SK-N-SH (cell line): ENCODE measurements around the gene HSPE1. TPM values are rescaled to one million over a fixed set of nuclear protein-coding genes. Genes with fewer than 3 reads are reported as not detected.

Experiments used
- CTCF ChIA-PET: fragments of 300-600, 350-600 bp; formaldehyde crosslinking; extraction: SDS; loops from one replicate; lab custom pipeline; 2021; lab: Yijun Ruan, JAX
- POLR2A ChIA-PET: fragments of 350-600 bp; sonication (Branson Sonifier 250); formaldehyde crosslinking; extraction: SDS; loops from one replicate; lab custom pipeline; 2020; ENCODE audit warnings: antibody characterized with exemption, inconsistent platforms; lab: Yijun Ruan, JAX
- DNase-seq: peaks from one replicate; pipeline ENCODE4 v3.0.0; 2012
- H2AFZ ChIP-seq: fragments of 200-600 bp; sonication (generic); 2 replicates; pipeline ENCODE4 v1.8.1; 2016; ENCODE audit warnings: antibody characterized with exemption, mild to moderate bottlenecking, low read depth
- H3F3A ChIP-seq: fragments of 200-600 bp; sonication (generic); replicated peaks from 2 replicates; pipeline ENCODE3; 2016; ENCODE audit warnings: antibody characterized with exemption, mild to moderate bottlenecking; ENCODE audit not compliant: insufficient read depth
- H3K27ac ChIP-seq, 2 experiments: fragments of 200-500 bp in 1 of 2; fragments of 200-600 bp in 1 of 2; sonication (Bioruptor generic) in 1 of 2; sonication (generic), shearing (Covaris generic) in 1 of 2; 2 replicates each; pipeline versions ENCODE4 v1.5.1 to v1.6.1; 2014 to 2016; ENCODE audit warnings: low read depth in 2 of 2, inconsistent platforms in 1 of 2, low read length in 1 of 2, mild to moderate bottlenecking in 1 of 2, mixed read lengths in 1 of 2
- H3K27me3 ChIP-seq: fragments of 200-600 bp; sonication (generic), shearing (Covaris generic); 2 replicates; pipeline ENCODE4 v1.6.1; 2016; ENCODE audit warnings: mixed run types; ENCODE audit not compliant: insufficient read depth
- H3K36me3 ChIP-seq, 2 experiments: fragments of 200-500 bp in 1 of 2; fragments of 200-600 bp in 1 of 2; sonication (Bioruptor generic) in 1 of 2; sonication (generic) in 1 of 2; replicated peaks in 1 of 2; 2 replicates each; pipeline versions ENCODE3 to v1.5.1; 2014 to 2016; ENCODE audit warnings: low read length in 1 of 2, mild to moderate bottlenecking in 1 of 2; ENCODE audit not compliant: insufficient read depth in 2 of 2, control insufficient read depth in 1 of 2
- H3K4me1 ChIP-seq, 2 experiments: fragments of 200-500 bp in 1 of 2; fragments of 200-600 bp in 1 of 2; sonication (Bioruptor generic) in 1 of 2; sonication (generic), shearing (Covaris generic) in 1 of 2; 2 replicates each; pipeline versions ENCODE4 v1.5.1 to v1.6.1; 2014 to 2016; ENCODE audit warnings: low read depth in 1 of 2, low read length in 1 of 2, mixed run types in 1 of 2; ENCODE audit not compliant: insufficient read depth in 2 of 2, control insufficient read depth in 1 of 2
- H3K4me2 ChIP-seq: fragments of 200-600 bp; sonication (generic), shearing (Covaris generic); 2 replicates; pipeline ENCODE4 v1.6.1; 2017; ENCODE audit warnings: mixed run types
- H3K4me3 ChIP-seq, 2 experiments: fragments of 200-500 bp in 1 of 2; fragments of 200-600 bp in 1 of 2; sonication (Bioruptor generic) in 1 of 2; sonication (generic), shearing (Covaris generic) in 1 of 2; 2 replicates each; pipeline versions ENCODE4 v1.5.1 to v1.8.1; 2014 to 2016; ENCODE audit warnings: low read depth in 2 of 2, inconsistent platforms in 1 of 2, low read length in 1 of 2, mild to moderate bottlenecking in 1 of 2, mixed read lengths in 1 of 2, moderate library complexity in 1 of 2
- H3K79me2 ChIP-seq: fragments of 200-600 bp; sonication (generic); 2 replicates; pipeline ENCODE4 v1.8.1; 2017; ENCODE audit warnings: mild to moderate bottlenecking; ENCODE audit not compliant: insufficient read depth
- H3K9ac ChIP-seq: fragments of 200-600 bp; sonication (generic); 2 replicates; pipeline ENCODE4 v1.6.1; 2017; ENCODE audit warnings: mixed run types
- H3K9me2 ChIP-seq: fragments of 200-600 bp; sonication (generic); 2 replicates; pipeline ENCODE4 v1.6.1; 2017; ENCODE audit warnings: mixed run types
- H3K9me3 ChIP-seq: fragments of 200-600 bp; sonication (generic); 2 replicates; pipeline ENCODE4 v1.6.1; 2017; ENCODE audit warnings: mixed run types, mild to moderate bottlenecking, moderate library complexity
- H4K20me1 ChIP-seq: fragments of 200-600 bp; sonication (generic); 2 replicates; pipeline ENCODE4 v1.6.1; 2017; ENCODE audit warnings: mild to moderate bottlenecking, mixed run types; ENCODE audit not compliant: insufficient read depth
- CTCF ChIP-seq: fragments of 200-600 bp; sonication (generic); IDR thresholded peaks from 2 replicates; pipeline ENCODE4 v1.6.1; 2017; ENCODE audit warnings: antibody characterized with exemption, mild to moderate bottlenecking, moderate library complexity
- EZH2phosphoT487 ChIP-seq: fragments of 200-600 bp; sonication (generic); IDR thresholded peaks from 2 replicates; pipeline ENCODE4 v1.6.1; 2017; ENCODE audit warnings: low read depth, mixed run types, mild to moderate bottlenecking, antibody characterized with exemption, moderate library complexity, borderline replicate concordance
- FOXJ3 ChIP-seq: sonication (generic); formaldehyde crosslinking; IDR thresholded peaks from 2 replicates; pipeline ENCODE4 v1.5.1; 2020; ENCODE audit warnings: mild to moderate bottlenecking, missing genetic modification reagents
- JUND ChIP-seq: IDR thresholded peaks from 2 replicates; pipeline ENCODE4 v1.4.0; 2012
- NFIC ChIP-seq: IDR thresholded peaks from 2 replicates; pipeline ENCODE4 v1.4.0; 2012; ENCODE audit warnings: borderline replicate concordance
- RAD21 ChIP-seq: IDR thresholded peaks from 2 replicates; pipeline ENCODE4 v1.6.1; 2012; ENCODE audit warnings: mild to moderate bottlenecking, low read length
- REST ChIP-seq: IDR thresholded peaks from 2 replicates; pipeline ENCODE4 v1.6.1; 2012; ENCODE audit warnings: mild to moderate bottlenecking, low read depth, low read length, moderate library complexity
- WGBS: methylation state at CpG from one replicate; pipeline ENCODE4 v1.1.6; 2017; ENCODE audit warnings: low lambda C conversion rate; 5-methylcytosine and 5-hydroxymethylcytosine counted together
- polyA plus RNA-seq, 3 experiments: library from polyadenylated mRNA; depleted of rRNA; stranded (reverse); fragments of >200 nt; gene quantifications; 2 replicates each; pipeline ENCODE4 v1.2.3, GENCODE V29; 2012
- TF ChIP-seq, protein P1 (sequence below): fragments of 150-350 bp; IDR thresholded peaks from 2 replicates; pipeline ENCODE4 v1.6.1; 2016; ENCODE audit warnings: mild to moderate bottlenecking, low read depth, low read length

HSPE1 gene
- polyA plus RNA-seq, 1 of the 3 experiments (the other 2 are of a cell fraction): 130 TPM

GRCh38 chr2:197452754-197453122 is 47.4 kb upstream of the HSPE1 start:
- Histone ChIP-seq H3K9me2 (no peaks in the 10 kb centered on the region), H3K79me2 (peaks cover 42% of the 10 kb centered on the region), H2AFZ (peak overlapping the region; percentile 67), H3K4me3 (peak overlapping the region; percentile 72 to 83), H4K20me1 (peaks cover 35% of the 10 kb centered on the region), H3K9ac (peak overlapping the region; percentile 81), H3K27ac (peak overlapping the region; percentile 78 to 85), H3K4me2 (peak overlapping the region; percentile 83), H3K4me1 (no peaks in the 10 kb centered on the region; a peak in 2 of 4 replicates), H3K36me3 (no peaks in the 10 kb centered on the region), H3F3A (peaks cover 11% of the 10 kb centered on the region), H3K27me3 (no peaks in the 10 kb centered on the region), H3K9me3 (no peaks in the 10 kb centered on the region)
- 3% methylated on average over 9 of the region's 11 CpGs for WGBS
- ChIA-PET POLR2A (interaction anchor here (1.0 to 1.6 kb wide), 4 partner anchors 15 to 48 kb away, joined by 4 to 15 read pairs (median 7); partner anchors contain the start of genes HSPD1, HSPE1 and SF3B1), CTCF (interaction anchor here (0.8 to 1.0 kb wide), 2 partner anchors 47 to 862 kb away, joined by 3 read pairs; partner anchors contain the start of genes HSPD1 and HSPE1)
- DNase-seq: no peak
- TF ChIP-seq JUND: no peak
- TF ChIP-seq, protein P1, sequence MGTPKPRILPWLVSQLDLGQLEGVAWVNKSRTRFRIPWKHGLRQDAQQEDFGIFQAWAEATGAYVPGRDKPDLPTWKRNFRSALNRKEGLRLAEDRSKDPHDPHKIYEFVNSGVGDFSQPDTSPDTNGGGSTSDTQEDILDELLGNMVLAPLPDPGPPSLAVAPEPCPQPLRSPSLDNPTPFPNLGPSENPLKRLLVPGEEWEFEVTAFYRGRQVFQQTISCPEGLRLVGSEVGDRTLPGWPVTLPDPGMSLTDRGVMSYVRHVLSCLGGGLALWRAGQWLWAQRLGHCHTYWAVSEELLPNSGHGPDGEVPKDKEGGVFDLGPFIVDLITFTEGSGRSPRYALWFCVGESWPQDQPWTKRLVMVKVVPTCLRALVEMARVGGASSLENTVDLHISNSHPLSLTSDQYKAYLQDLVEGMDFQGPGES: no peak
- no peak for TF ChIP-seq NFIC
- TF ChIP-seq FOXJ3 (CRISPR knock-in tag): no peak
- TF ChIP-seq CTCF: no peak
- no peak for TF ChIP-seq EZH2phosphoT487
- no peak for TF ChIP-seq REST
- TF ChIP-seq RAD21: no peak
